ENCODE results near the gene TEX26. TPM values are rescaled to one million over a fixed set of nuclear protein-coding genes. Genes with fewer than 3 reads are reported as not detected.

The TEX26 gene
- total RNA-seq, 1 experiment from 2014 or later, result not detected

DNA sequence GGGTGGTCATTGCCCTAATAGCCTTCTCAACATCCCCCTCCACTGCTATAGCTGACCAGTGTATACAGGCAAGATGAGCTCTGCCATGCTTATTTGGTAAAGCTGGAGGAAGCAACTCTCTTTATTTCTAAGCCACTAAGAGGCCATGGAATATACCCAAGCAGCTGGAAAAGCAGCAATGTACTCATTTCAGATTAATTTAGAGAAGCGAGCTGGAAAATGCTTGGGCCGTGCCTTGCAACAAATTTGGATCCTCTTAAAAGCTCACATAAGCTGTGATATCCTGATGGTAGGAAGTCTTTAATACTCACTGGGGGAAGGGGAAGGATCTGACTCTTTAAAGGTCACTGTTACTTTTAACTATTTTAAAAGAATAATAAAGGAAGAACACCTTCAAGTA, 77.8 kb downstream of the TEX26 start:
- H3K9me3 Mint-ChIP-seq (ENCODE audit: unreplicated experiment), result no peaks in the 10 kb centered on the region
- intact Hi-C loops (cut with micrococcal nuclease), result loop anchor here (10.0 kb wide), 2 partner anchors 335 to 395 kb away; partner anchors contain the start of gene USPL1
- H3K4me3 Mint-ChIP-seq (ENCODE audit: unreplicated experiment), result no peak overlapping the region
- POLR2A ChIA-PET, result interaction anchor here (1.5 kb wide), 1 partner anchor 12 kb away, joined by 3 read pairs; no protein-coding TSS in a partner anchor
- BruUV-seq (replicated peaks), result no TSS peak
- CTCF ChIA-PET, result interaction anchor here (0.8 to 1.2 kb wide), 2 partner anchors 34 to 145 kb away, joined by 3 to 4 read pairs; no protein-coding TSS in a partner anchor
- no peak for DNase-seq (ENCODE audit: unreplicated experiment)
- no peaks in the 10 kb centered on the region for H3K36me3 Mint-ChIP-seq (ENCODE audit: insufficient read depth, unreplicated experiment)
- peaks cover 5% of the 10 kb centered on the region for H3K4me1 Mint-ChIP-seq (ENCODE audit: insufficient read depth, unreplicated experiment)
- no peak overlapping the region for H3K27ac Mint-ChIP-seq (ENCODE audit: low read depth, unreplicated experiment)
- H3K27me3 Mint-ChIP-seq (ENCODE audit: insufficient read depth, unreplicated experiment), result no peaks in the 10 kb centered on the region
- TF ChIP-seq, protein P1, sequence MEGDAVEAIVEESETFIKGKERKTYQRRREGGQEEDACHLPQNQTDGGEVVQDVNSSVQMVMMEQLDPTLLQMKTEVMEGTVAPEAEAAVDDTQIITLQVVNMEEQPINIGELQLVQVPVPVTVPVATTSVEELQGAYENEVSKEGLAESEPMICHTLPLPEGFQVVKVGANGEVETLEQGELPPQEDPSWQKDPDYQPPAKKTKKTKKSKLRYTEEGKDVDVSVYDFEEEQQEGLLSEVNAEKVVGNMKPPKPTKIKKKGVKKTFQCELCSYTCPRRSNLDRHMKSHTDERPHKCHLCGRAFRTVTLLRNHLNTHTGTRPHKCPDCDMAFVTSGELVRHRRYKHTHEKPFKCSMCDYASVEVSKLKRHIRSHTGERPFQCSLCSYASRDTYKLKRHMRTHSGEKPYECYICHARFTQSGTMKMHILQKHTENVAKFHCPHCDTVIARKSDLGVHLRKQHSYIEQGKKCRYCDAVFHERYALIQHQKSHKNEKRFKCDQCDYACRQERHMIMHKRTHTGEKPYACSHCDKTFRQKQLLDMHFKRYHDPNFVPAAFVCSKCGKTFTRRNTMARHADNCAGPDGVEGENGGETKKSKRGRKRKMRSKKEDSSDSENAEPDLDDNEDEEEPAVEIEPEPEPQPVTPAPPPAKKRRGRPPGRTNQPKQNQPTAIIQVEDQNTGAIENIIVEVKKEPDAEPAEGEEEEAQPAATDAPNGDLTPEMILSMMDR (IDR thresholded peaks at IDR 0.05; ENCODE audit: unreplicated experiment), result no peak

DNA sequence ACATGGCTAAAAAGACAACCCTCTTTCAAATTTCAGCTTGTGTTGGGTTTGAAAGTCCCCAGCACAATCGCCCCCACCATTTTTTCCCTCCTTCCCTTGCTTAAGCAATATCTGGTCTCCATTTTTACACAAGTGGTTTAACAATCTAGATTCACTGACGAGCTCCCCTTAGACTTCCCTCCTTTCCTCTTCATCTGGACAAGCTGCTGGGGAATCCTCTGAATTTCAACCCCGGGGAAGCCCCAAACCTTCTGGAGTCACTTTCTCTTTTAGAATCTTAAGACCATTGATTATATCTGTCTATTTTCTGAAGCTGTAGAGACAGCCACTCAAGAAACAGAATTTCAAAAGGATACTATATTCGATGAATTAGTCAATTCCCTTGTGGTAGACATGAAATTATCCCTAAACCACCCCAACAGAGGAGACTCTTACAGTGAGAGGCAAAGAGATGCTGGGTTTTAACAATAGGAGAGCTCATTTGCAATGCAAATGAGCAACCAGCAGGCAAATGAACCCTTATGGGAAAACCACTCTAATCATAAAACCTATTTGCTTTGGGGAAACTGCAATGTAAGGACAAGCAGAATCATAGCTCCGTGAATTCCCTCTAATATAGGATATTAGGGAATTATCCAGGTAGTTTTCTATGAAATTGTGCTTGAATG, 78.9 kb downstream of the TEX26 start:
- DNase-seq (ENCODE audit: unreplicated experiment), result no peak
- Mint-ChIP-seq H3K27me3 (ENCODE audit: insufficient read depth, unreplicated experiment) (no peaks in the 10 kb centered on the region), H3K9me3 (ENCODE audit: unreplicated experiment) (no peaks in the 10 kb centered on the region), H3K4me3 (ENCODE audit: unreplicated experiment) (no peak overlapping the region), H3K36me3 (ENCODE audit: insufficient read depth, unreplicated experiment) (no peaks in the 10 kb centered on the region), H3K4me1 (ENCODE audit: insufficient read depth, unreplicated experiment) (peaks cover 5% of the 10 kb centered on the region), H3K27ac (ENCODE audit: low read depth, unreplicated experiment) (no peak overlapping the region)
- ChIA-PET POLR2A (interaction anchor here (0.8 to 1.5 kb wide), 2 partner anchors 13 to 127 kb away, joined by 3 read pairs; no protein-coding TSS in a partner anchor), CTCF (interaction anchor here (0.7 to 1.6 kb wide), 10 partner anchors 11 to 374 kb away, joined by 3 to 7 read pairs (median 4); no protein-coding TSS in a partner anchor)
- BruUV-seq (replicated peaks), result no TSS peak
- TF ChIP-seq, protein P1 (IDR thresholded peaks at IDR 0.05; ENCODE audit: unreplicated experiment), result no peak
- intact Hi-C loops (cut with micrococcal nuclease), result loop anchor here (10.0 kb wide), 2 partner anchors 337 to 397 kb away; partner anchors contain the start of gene USPL1

DNA sequence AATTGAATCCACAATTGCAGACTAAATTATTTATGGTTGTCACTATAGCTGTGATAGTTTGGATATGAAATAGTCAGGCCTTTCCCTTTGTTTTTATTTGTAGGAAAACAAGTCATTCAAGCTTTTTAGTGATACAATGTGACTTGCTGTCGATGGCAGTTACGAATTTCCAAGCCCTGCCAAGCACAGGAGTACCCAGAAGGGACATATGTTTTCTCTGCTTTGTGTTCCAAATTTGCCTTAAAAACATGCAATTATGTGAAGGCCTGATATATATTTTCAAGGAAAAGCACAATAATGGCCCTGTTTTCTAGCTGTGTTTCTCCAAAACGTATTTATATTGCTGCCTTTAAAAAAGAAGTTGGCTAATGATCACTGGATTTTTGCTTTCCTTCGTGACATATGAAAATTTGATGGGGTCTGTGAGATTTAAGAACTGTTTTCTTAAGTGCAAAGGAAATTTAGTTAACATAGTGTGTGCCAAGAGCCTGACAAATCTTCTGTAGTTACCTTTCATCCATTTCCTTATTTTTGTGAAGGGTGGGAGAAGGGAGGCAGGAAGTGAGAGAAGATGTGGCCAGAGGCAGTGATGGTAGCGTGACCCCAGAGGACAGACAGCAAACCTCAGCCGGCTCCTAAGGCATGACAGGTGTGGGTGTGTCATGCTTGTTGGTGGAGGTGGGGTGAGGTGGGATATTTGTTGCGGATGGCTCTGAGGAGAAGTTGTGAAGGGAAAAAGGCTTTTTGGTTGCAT, 79.6 kb downstream of the TEX26 start:
- intact Hi-C loops (cut with micrococcal nuclease), result loop anchor here (2.0 to 10.0 kb wide), 3 partner anchors 209 to 397 kb away; partner anchors contain the start of gene USPL1
- no TSS peak for BruUV-seq (replicated peaks)
- DNase-seq (ENCODE audit: unreplicated experiment), result no peak

More for the DNA sequence above, 79.6 kb downstream of the TEX26 start:
- Mint-ChIP-seq H3K27ac (ENCODE audit: low read depth, unreplicated experiment) (no peak overlapping the region), H3K4me1 (ENCODE audit: insufficient read depth, unreplicated experiment) (peaks cover 5% of the 10 kb centered on the region), H3K4me3 (ENCODE audit: unreplicated experiment) (no peak overlapping the region), H3K27me3 (ENCODE audit: insufficient read depth, unreplicated experiment) (no peaks in the 10 kb centered on the region), H3K9me3 (ENCODE audit: unreplicated experiment) (no peaks in the 10 kb centered on the region), H3K36me3 (ENCODE audit: insufficient read depth, unreplicated experiment) (no peaks in the 10 kb centered on the region)
- ChIA-PET POLR2A (no interaction called here), CTCF (interaction anchor here (0.7 to 1.6 kb wide), 7 partner anchors 15 to 375 kb away, joined by 3 to 7 read pairs (median 4); no protein-coding TSS in a partner anchor)
- TF ChIP-seq, protein P1 (IDR thresholded peaks at IDR 0.05; ENCODE audit: unreplicated experiment), result no peak
